HEK293 (cell line): ENCODE measurements around the gene NAAA.

Experiments used
- CTCF ChIP-seq: fragments of 450-650 bp; formaldehyde crosslinking; IDR thresholded peaks from 2 replicates; pipeline ENCODE4 v1.5.1; 2016; ENCODE audit warnings: missing biosample characterization, missing genetic modification characterization
- KLF16 ChIP-seq: fragments of 450-650 bp; formaldehyde crosslinking; IDR thresholded peaks from 2 replicates; pipeline ENCODE4 v1.5.1; 2017; ENCODE audit warnings: missing biosample characterization, missing genetic modification characterization
- KLF9 ChIP-seq: fragments of 450-650 bp; formaldehyde crosslinking; IDR thresholded peaks from 2 replicates; pipeline ENCODE4 v1.5.1; 2016; ENCODE audit warnings: missing biosample characterization, missing genetic modification characterization, low read depth
- PRDM1 ChIP-seq: fragments of 450-650 bp; formaldehyde crosslinking; IDR thresholded peaks from 2 replicates; pipeline ENCODE4; 2016; ENCODE audit warnings: missing biosample characterization, missing genetic modification characterization
- TCF7L2 ChIP-seq: IDR thresholded peaks from 2 replicates; pipeline ENCODE4 v1.6.1; 2011; ENCODE audit warnings: low read depth, mild to moderate bottlenecking, inconsistent platforms, low read length, moderate library complexity, borderline replicate concordance
- ZBTB7A ChIP-seq: fragments of 450-650 bp; formaldehyde crosslinking; IDR thresholded peaks from 2 replicates; pipeline ENCODE4 v1.5.1; 2016; ENCODE audit warnings: low read depth, missing biosample characterization, missing genetic modification characterization
- ZNF311 ChIP-seq: fragments of 450-650 bp; formaldehyde crosslinking; IDR thresholded peaks from 2 replicates; pipeline ENCODE4 v1.5.1; 2017; ENCODE audit warnings: missing biosample characterization, missing genetic modification characterization, borderline replicate concordance
- ZNF510 ChIP-seq: fragments of 450-650 bp; formaldehyde crosslinking; IDR thresholded peaks from 2 replicates; pipeline ENCODE4 v1.5.1; 2018; ENCODE audit warnings: mild to moderate bottlenecking, missing genetic modification characterization, missing biosample characterization; ENCODE audit not compliant: insufficient replicate concordance
- ZNF629 ChIP-seq: fragments of 450-650 bp; formaldehyde crosslinking; IDR thresholded peaks from 2 replicates; pipeline ENCODE4 v1.5.1; 2017; ENCODE audit warnings: missing biosample characterization, missing genetic modification characterization
- ZNF707 ChIP-seq: fragments of 450-650 bp; formaldehyde crosslinking; IDR thresholded peaks from 2 replicates; pipeline ENCODE4 v1.5.1; 2016; ENCODE audit warnings: missing biosample characterization, missing genetic modification characterization
- ZNF785 ChIP-seq: fragments of 450-650 bp; formaldehyde crosslinking; IDR thresholded peaks from 2 replicates; pipeline ENCODE4 v1.5.1; 2016; ENCODE audit warnings: missing biosample characterization, missing genetic modification characterization

- TF ChIP-seq ZNF311 (tag by site-specific recombination) (no peak), CTCF (tag by site-specific recombination) (no peak), ZBTB7A (tag by site-specific recombination) (no peak), ZNF510 (tag by site-specific recombination) (no peak), ZNF707 (tag by site-specific recombination) (no peak), ZNF785 (no peak), TCF7L2 (no peak), PRDM1 (no peak), KLF9 (tag by site-specific recombination) (no peak), KLF16 (tag by site-specific recombination) (no peak), ZNF629 (tag by site-specific recombination) (no peak)
Measured at GRCh38 chr4:75963558-75963957, 22.7 kb upstream of the NAAA start.
